CD4-positive, alpha-beta T cell treated with Interleukin-12 subunit alpha and Interleukin-12 subunit beta, for 1 hour (primary cell): Measurements from ENCODE around the gene VPS13C.
"Not testable (repeated sequence)": the region's sequence is repeated elsewhere in the genome, so short reads cannot be mapped to it uniquely, and the experiment has no call there.

ENCODE experiments used
- DNase-seq: peaks from one replicate; pipeline ENCODE4 v3.0.0-alpha.2; 2020

VPS13C gene

DNA sequence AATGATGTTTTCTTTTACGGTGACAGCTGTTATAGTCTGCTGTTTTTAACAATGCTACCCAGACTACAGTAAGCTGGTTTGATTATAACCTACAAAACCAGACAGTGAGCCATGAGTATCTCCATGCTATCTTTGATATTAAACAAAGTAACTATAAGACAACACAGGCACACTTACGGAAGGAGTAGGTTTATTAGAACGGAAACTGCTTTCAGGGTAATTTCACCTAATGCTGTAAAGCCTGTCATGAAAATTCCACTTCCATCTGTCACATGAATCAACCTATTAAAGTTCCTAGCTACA, 33.0 kb downstream of the VPS13C start:
- no peak for DNase-seq

- no peak for DNase-seq
Observed at GRCh38 chr15:62026487-62027262, 33.6 kb downstream of the VPS13C start.

DNA sequence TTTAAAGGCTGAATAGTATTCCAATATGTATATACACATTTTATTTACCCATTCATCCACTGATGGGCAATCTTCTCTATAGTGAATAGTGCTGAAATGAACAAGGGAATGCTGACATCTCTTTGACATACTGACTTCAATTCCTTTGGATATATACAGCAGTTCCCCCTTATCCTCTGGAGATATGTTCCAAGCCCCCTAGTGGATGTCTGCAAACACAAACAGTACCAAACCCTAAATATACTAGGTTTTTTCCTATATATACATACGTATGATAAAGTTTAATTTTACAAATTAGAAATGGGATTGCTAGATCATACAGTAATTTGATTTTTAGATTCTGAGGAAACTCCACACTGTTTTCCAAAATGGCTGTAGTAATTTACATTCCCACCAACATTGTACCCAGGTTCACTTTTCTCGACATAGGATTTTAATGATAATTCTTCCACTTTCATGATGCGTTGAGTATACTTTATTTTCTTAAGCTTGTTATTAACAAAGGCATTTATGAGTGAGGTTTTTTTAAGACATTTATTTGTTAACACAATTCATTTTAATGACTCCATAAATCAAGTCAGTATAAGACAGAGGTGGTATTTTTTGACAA, 38.2 kb downstream of the VPS13C start:
- no peak for DNase-seq

DNA sequence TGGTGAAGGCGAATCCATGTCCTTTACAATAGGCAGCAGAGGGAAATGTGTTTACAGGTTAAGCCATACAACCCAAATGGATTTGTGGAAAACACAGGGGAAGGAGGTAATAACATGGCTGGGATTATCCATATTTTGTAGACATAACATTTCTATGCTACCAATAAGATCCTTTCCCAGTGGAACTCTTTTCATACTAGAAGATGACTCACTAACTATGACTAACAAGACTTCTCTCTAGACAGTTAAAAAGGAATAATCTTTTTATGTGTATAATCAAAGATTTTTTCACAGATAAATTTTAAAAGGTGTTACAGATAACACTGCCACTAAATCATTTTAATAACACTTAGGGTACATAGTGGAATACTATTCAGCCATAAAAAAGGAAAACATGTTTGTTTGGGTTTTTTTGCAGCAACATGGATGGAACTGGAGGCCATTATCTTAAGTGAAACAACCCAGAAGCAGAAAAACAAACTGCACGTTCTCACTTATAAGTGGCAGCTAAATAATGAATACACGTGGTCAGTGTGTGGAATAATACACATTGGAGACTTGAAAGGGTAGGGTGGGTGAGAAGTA, 39.6 kb downstream of the VPS13C start:
- no peak for DNase-seq

DNA sequence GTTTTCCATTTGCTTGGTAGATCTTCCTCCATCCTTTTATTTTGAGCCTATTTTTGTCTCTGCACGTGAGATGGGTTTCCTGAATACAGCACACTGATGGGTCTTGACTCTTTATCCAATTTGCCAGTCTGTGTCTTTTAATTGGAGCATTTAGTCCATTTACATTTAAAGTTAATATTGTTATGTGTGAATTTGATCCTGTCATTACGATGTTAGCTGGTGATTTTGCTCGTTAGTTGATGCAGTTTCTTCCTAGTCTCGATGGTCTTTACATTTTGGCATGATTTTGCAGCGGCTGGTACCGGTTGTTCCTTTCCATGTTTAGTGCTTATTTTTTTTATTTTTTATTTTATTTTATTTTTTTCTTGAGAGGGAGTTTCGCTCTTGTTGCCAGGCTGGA, 54.9 kb downstream of the VPS13C start:
- not testable (repeated sequence) for DNase-seq

- DNase-seq = no peak
Observed at GRCh38 chr15:61997786-61998185, 62.5 kb downstream of the VPS13C start.

GRCh38 chr15:61996056-61996635, 64.1 kb downstream of the VPS13C start:
- DNase-seq = no peak

GRCh38 chr15:61994216-61994615, 66.0 kb downstream of the VPS13C start:
- no peak for DNase-seq

GRCh38 chr15:61992518-61992917, 67.7 kb downstream of the VPS13C start:
- DNase-seq = no peak

- no peak for DNase-seq
Observed at GRCh38 chr15:61989667-61990066, 70.6 kb downstream of the VPS13C start.

- no peak for DNase-seq
Observed at GRCh38 chr15:61987824-61988223, 72.4 kb downstream of the VPS13C start.

DNA sequence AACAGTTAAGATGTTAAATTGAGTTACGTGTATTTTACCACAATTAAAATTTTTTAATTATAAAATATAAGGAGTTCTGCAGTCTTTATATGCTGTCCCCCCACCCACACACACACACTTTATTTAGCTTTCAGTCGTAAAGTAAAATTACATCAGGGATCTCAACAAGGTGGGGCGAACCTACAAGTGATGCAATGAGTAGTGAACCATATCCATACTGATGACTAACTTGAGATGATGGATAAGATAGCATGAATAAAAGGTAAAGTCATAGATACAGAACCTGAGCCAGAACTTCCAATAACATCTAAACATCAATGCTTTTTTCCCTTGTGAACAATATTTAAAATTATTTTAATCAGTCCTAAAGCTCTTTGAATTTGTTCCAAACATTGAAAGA, 77.2 kb downstream of the VPS13C start:
- no peak for DNase-seq

DNA sequence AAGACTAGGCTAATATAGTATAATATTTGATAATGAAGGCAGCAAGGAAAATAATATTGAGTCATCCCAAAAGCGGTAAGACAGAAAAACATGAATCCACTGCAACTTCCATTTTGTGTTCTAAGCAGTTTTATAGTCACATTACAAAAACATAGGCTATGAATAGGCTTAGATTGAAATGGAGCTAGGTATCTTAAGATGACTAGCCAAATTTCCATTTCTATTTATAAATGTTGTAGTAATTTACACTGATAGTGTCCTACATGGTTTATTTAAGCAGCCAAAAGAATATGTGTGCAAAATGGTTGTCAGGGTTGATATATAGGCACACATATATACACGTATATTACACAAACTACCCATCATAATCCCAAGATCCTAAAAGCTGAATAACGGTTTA, 82.0 kb downstream of the VPS13C start:
- no peak for DNase-seq

DNA sequence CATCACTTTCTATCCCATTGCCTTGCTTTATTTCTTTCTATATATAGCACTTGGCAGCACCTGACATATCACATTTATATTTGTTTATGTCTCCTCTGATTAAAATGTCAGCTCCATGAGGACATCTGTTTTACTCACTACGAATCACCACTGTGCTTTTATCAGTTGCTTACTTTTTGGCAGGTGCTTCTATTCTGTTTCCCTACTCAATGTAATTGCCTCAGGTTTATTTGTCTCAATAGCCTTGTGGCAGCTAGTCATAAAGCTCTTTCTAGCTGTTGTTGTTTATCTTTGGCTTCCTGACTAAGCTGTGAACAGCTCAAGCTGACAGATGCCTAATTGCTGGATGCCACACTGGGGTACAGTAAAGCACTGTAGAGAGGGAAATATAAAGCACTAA, 85.5 kb downstream of the VPS13C start:
- no peak for DNase-seq

GRCh38 chr15:61974118-61974517, 86.1 kb downstream of the VPS13C start:
- DNase-seq = no peak

DNA sequence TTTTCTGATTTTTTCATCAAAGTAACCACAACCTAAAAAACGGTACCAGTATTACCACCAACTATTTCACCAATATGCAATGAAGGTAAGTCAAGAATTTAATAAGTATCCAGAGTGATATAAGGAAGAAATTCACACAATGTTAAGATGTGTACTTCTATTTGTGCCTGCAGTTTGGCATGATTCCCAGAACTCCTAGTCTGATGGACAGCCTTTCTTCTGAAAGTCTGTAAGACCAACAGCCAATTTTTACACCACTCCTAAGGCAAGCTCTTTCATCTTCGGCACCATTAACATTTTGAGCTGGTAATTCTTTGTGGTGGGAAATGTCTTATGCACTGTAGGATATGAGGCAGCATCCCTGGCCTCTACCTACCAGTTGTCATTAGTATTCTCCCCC, 108.3 kb downstream of the VPS13C start:
- no peak for DNase-seq

GRCh38 chr15:61946778-61947177, 113.5 kb downstream of the VPS13C start:
- DNase-seq = no peak

GRCh38 chr15:61943992-61944391, 116.3 kb downstream of the VPS13C start:
- DNase-seq = no peak

GRCh38 chr15:61938249-61938648, 122.0 kb downstream of the VPS13C start:
- DNase-seq = no peak

- DNase-seq = no peak
Observed at GRCh38 chr15:61936528-61937195, 123.6 kb downstream of the VPS13C start.

GRCh38 chr15:61935493-61935892, 124.8 kb downstream of the VPS13C start:
- no peak for DNase-seq

- no peak for DNase-seq
Observed at GRCh38 chr15:61929452-61929851, 130.8 kb downstream of the VPS13C start.

GRCh38 chr15:61923173-61923572, 137.1 kb downstream of the VPS13C start:
- DNase-seq = no peak

DNA sequence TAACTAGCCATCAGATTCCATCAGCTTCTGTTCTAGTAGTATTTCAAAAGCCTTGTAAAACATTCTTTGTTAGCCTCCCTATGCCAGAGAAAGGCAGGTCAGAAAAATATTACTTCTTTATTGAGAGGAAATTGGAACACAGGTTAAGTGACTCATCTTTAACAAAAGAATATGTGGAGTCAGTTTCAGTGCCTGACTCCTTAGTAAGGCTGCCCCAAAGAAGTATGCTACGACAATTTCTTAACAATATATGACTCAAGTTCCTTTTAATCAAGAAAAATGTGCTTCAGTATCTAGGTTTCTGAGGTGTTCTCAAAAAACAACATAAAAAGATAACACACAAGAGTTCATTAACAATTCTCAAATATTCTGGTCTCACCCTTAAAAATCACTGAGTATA, 139.2 kb downstream of the VPS13C start:
- DNase-seq = no peak
